GM18499 (cell line): ENCODE data around the gene BCR.

Experiments
- ATAC-seq: cut with Tn5 transposase; IDR thresholded peaks from one replicate; pipeline ENCODE4 v1.9.1; 2021; ENCODE audit warnings: moderate number of reproducible peaks; ENCODE audit not compliant: insufficient read depth, unreplicated experiment

BCR gene

DNA sequence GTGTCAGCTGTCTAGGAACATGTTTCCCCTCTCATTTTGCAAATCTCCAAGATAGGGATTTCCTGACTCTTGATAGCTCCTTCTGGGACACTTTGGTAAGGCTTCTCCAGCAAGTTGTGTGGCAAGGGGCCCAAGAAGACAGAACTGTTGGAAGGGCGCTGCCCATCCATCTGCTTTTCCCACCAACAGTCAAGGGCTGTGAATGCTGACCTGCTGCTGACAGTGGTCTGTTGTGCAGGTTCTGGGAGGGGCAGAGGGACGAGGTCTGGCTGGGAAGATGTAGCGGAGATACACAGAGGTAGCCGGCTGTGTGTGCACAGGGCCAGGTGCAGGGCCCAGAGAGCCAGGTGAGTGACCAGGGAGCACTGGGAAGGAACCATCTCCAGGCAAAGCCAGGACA is 12.2 kb downstream of the BCR start:
- no peak for ATAC-seq

GRCh38 chr22:23193196-23193827 is 13.0 kb downstream of the BCR start:
- ATAC-seq, result no peak

- ATAC-seq, result no peak
Observed at GRCh38 chr22:23193882-23194281, 13.6 kb downstream of the BCR start.

- no peak for ATAC-seq
Observed at GRCh38 chr22:23196165-23196564, 15.9 kb downstream of the BCR start.

GRCh38 chr22:23197836-23198235 is 17.5 kb downstream of the BCR start:
- no peak for ATAC-seq

DNA sequence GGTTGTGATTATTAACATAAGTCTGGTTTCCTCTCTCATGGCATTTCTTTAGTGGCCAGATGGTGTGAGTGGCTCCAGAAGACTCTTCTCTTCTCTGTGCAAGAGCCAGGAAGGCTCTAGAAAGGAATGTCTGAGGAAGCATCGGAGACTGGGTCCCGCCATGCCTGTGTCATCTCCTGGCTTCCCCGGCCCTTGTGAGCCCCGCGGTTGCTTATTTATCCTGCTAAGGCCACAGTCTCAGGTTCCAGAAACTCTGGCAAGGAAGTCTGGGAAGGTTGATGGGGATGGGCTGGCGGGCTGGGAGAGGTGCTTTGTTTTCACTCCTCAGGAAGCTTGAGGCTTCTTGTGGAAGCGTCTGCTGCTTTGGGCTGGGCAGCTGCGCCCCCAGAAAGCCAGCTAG is 18.9 kb downstream of the BCR start:
- ATAC-seq, result no peak

DNA sequence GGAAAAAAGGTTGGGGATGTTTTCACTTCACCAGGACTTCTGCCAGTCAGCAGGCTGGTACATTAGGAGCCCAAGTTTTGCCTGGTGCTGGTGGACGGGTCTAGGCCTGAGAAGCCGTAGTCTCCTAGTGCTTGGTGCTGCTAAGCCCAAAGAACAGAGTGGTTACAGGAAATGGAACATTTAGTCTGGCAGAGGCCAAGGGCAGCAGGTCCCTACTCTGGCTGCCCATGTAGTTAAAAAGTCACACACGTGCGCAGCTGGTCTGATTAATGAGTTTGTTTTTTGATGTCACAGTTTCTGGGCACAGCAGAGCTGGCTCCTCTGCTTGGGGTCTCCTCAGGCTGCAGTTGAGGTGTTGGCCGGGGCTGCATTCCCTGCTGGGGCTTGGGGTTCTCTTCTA is 20.6 kb downstream of the BCR start:
- no peak for ATAC-seq

DNA sequence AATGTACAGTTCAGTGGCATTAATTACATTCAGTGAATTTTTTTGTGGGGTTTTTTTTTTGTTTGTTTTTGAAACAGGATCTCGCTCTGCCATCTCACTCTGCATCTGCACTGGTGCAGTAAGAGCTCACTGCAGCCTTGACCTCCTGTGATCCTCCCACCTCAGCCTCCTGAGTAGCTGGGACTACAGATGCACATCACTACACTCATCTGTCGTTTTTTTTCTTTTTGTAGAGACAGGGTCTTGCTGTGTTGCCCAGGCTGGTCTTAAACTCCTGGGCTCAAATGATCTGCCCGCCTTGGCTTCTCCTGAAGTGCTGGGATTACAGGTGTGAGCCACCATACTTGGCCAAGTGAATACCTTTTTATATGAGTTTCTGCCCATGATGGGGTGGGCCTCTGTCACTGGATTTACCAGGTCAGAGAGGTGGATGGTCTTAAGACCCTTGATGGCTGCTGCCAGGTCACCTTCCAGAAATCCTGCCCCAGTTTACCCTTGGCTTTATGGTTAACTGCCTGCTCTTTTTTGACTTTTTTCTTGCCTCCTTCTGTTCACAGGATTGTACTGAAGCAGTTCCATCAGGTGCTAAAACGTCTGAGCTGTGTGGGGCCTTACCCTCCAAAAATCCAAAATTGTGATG is 22.6 kb downstream of the BCR start:
- ATAC-seq, result no peak

DNA sequence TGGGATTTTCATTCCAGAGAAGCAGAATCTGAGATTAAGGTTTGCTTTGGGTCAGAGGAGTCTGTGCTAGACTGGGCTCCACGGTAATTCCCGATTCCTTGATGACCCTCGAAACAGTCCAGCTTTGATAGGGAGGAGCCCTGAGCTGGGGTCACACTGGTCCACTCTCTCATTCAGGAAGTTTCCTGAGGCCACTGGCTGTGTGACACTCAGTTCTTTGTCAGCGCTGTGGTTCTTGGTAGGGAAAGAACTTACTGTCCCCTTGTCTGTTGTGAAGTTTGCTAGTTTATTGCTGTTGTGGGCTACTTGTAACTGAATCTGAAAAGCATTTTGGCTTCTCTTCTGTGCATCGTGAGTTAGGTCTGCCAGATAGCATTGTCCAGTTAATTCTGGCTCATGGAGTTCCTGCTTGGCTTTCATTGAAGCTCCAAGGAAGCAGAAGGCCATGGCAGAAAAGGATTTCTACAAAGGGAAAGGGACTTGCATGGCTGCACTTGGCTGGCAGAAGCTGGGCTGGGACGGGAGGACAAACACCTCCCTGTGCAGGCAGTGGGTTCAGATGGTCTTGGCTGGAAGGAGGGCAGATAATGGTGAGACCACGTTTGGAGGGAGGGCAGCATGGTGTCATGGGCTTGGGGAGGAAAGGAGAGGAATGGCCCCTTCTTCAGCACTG is 23.3 kb downstream of the BCR start:
- no peak for ATAC-seq

DNA sequence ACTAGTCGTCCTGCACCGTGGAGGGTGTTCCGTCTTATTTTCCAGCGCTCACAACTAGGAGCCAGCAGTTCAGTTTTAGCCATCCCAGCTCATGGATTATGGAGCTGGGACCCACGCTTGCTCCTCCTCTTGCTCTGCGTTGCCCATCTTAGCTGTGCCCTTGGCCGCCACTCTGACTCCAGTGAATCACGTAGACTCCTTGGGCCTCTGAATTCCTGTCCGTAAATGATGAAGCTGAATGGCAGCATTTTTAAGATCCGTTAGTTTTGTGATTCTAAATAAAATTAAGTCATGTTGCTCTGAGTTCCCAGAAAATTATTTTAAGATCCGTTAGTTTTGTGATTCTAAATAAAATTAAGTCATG is 23.8 kb downstream of the BCR start:
- ATAC-seq, result no peak

GRCh38 chr22:23204541-23205157 is 24.3 kb downstream of the BCR start:
- ATAC-seq, result no peak

DNA sequence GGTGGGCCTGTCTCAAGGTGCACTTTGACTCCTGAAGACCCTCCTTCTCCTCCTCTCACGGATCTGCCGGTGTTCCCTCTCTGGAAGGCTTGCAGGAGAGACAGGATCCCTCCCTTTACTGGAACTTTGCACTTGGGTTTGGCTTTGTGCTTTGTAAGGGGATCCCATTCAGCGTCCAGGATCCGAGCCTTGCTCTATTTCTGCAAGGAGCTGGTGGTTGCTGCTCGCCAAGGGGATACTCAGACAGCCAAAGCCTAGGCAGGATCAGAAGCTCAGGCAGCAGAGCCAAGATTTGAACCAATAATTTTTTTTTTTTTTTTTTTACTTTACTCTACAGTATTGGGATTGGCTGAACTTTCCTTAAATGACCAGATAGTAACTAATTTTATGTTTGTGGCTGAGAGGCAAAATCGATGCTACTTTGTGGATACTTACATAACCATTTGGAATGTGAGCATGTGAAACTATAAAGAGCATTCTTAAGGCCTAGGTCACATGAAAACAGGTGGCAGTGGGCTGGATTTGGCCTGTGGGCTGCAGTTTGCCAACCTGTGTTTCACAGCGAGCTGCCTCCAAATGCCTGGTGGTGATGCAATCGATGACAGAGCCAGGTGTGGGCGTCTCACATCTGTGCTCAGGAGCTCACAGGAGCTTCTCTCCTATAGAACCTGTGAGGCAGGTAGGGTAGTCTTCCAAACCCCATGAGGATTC is 25.2 kb downstream of the BCR start:
- no peak for ATAC-seq

DNA sequence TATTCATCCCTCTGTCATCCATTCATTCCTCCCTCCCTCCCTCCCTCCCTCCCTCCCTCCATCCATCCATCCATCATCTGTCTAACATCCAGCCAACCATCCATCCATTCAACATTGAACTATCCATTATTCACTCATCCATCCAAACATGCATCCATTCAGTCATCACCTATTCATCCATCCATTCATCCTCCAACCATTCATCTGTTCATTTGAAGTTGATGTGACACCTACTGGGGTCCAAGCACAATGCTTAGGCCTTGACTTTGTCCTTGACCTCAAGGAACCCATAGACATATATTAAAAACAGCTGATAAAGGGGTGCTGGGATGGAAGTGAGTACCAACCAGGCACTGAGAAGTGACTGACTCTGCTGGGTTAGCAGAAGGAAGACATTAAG is 26.6 kb downstream of the BCR start:
- ATAC-seq, result no peak

GRCh38 chr22:23207729-23208393 is 27.6 kb downstream of the BCR start:
- no peak for ATAC-seq

- ATAC-seq, result no peak
Observed at GRCh38 chr22:23210428-23211170, 30.3 kb downstream of the BCR start.

DNA sequence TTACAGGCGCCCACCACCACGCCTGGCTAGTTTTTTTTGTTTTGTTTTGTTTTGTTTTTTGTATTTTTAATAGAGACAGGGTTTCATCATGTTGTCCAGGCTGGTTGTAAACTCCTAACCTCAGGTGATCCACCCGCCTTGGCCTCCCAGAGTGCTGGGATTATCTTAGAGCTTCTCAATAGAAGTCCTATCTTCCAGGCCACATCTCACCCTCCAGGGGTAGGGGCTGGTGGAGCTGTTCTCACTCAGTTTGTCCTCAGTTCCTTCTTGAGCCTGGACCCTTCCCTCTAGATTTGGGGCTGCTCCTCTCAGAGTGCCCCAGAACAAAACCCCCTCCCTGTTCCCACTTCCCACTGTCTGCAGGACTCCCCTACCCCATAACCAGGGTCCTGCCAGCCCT is 31.3 kb downstream of the BCR start:
- ATAC-seq, result no peak

DNA sequence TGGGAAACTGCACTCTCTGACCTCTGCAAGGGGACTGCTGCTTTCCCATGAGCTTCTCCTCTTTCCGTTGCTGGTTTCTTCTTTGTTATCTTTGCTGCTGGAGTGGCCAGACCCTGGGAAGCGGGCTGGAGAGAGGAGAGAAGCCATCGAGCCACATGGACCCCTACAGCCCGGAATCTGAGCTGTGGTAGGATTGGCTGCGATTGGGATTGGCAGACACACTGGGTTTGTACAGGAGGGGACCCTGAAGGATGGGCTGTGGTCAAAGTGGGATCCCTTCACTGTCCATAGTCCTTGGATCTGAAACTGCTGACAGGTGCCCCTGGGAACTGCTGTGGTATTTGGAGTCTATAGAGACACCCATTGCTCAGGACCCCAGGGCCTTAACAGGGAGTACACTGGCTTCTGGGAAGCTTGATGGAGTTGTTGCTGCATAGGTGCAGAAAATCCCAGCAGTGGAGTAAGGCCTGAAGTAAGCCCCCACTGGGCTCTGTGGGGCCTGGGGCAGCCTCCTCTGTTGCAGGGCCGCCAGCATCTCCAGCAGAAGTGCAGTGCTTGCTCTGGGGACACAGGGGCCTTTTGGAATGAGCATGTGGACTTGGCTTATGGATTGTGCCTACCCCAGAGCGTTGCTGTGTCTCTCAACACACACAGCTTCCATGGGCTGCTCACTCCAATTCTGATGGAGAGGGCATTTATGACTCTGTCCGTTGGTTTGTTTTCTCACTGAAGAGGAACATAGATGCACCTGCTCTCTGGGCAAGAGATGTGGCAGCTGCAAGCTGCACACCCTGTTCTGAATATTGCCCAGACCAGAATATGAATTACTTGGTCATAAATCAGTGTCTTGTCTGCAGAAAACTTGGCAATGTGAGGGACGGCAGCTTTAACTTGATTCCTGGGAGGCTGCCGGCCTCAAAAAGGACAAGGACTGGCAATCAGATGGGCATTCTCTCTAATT is 32.0 kb downstream of the BCR start:
- ATAC-seq, result no peak

DNA sequence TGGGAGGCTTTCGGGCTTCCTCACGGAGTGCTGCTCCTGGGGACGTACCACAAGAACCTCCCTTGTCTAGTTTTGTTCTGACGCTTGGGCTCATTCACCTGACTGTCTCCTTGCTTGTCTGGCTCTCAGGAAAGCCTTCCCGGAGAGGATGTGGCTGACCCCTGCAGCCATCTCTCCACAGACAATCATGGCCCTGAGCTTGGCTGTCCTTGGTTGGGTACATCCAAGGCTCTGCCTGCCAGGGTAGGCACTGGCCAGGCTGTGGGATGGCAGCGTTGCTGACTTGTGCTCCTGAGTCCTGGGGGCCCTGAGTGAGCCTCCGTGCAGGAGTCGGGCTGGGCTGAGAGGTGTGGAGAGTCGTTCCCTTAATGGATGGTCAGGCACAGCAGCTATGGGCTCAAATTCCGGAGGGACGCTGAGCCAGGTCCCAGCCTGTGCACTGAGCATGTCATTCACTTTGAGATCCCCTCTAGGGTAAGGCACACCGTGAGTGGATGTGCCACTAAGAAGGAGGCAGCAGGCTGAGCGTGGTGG is 32.8 kb downstream of the BCR start:
- no peak for ATAC-seq
